Uterus (tissue), 4 donors: ENCODE results near the gene CDKN2A. TPM values are rescaled to one million over a fixed set of nuclear protein-coding genes. Genes with fewer than 3 reads are reported as not detected.

ENCODE experiments used
- DNase-seq, 2 donors: peaks; one replicate each; pipeline ENCODE4 v3.0.0-alpha.2; 2019 to 2020
- H3K27ac ChIP-seq, 2 donors: fragments of 200-600 bp; sonication (generic); 1 replicate in 1 of 2; 2 replicates in 1 of 2; pipeline ENCODE4 v1.5.1; 2016 to 2018
- H3K27me3 ChIP-seq, 2 donors: fragments of 200-600 bp; sonication (generic); one replicate each; pipeline ENCODE4 v1.5.1; 2018 to 2019; ENCODE audit warnings: control low read depth in 1 of 2
- H3K36me3 ChIP-seq, 2 donors: fragments of 200-600 bp; sonication (generic); one replicate each; pipeline ENCODE4 v1.5.1; 2019; ENCODE audit warnings: control low read depth in 1 of 2
- H3K4me1 ChIP-seq, 2 donors: fragments of 200-600 bp; sonication (generic); one replicate each; pipeline ENCODE4 v1.5.1; 2018 to 2019; ENCODE audit warnings: control low read depth in 1 of 2
- H3K4me3 ChIP-seq, 2 donors: fragments of 200-600 bp; sonication (generic); 1 replicate in 1 of 2; 2 replicates in 1 of 2; pipeline ENCODE4 v1.5.1; 2018 to 2019; ENCODE audit warnings: mild to moderate bottlenecking in 1 of 2
- H3K9me3 ChIP-seq, 2 donors: fragments of 200-600 bp; sonication (generic); one replicate each; pipeline ENCODE4 v1.5.1; 2019; ENCODE audit warnings: control low read depth in 1 of 2
- POLR2A ChIP-seq, 2 donors: fragments of 450-650 bp; IDR thresholded peaks; one replicate each; pipeline ENCODE4 v1.6.1; 2016; ENCODE audit warnings: antibody characterized with exemption in 2 of 2, mild to moderate bottlenecking in 1 of 2, moderate library complexity in 1 of 2
- intact Hi-C: fragments of 100-400 bp; cut with DNase I; formaldehyde crosslinking; loops from one replicate; pipeline ENCODE4 v1.15.1; 2023; ENCODE audit warnings: low total_unique reads
- total RNA-seq, 4 donors: library from RNA; depleted of rRNA in 3 of 4; stranded (reverse); fragments of >200 nt in 3 of 4; gene quantifications; one replicate each; pipeline versions ENCODE4 v1.1.0 to v1.2.4, GENCODE V29; 2014 to 2023
- TF ChIP-seq, protein P1 (sequence below), 4 experiments: fragments of 200-600 bp in 2 of 4; fragments of 450-650 bp in 2 of 4; sonication (generic) in 2 of 4; IDR thresholded peaks; one replicate each; pipeline ENCODE4 v1.5.1; 2016 to 2019; ENCODE audit warnings: antibody characterized with exemption in 4 of 4, mild to moderate bottlenecking in 2 of 4, moderate library complexity in 1 of 4
- donor health status: DM: yes; HTN: yes; CAD: no.

Gene CDKN2A
- total RNA-seq, 4 donors from 2014 or later = 0.88 TPM; not detected in 3

GRCh38 chr9:21970800-21971640 lies 23.2 kb downstream of the CDKN2A start:
- H3K4me3 ChIP-seq = no peak overlapping the region
- intact Hi-C loops = no loop called here
- peaks cover 0 to 3% of the 10 kb centered on the region in 2 donors for H3K9me3 ChIP-seq
- H3K27me3 ChIP-seq = peaks cover 31 to 99% of the 10 kb centered on the region in 2 donors
- H3K36me3 ChIP-seq = no peaks in the 10 kb centered on the region
- TF ChIP-seq, protein P1, sequence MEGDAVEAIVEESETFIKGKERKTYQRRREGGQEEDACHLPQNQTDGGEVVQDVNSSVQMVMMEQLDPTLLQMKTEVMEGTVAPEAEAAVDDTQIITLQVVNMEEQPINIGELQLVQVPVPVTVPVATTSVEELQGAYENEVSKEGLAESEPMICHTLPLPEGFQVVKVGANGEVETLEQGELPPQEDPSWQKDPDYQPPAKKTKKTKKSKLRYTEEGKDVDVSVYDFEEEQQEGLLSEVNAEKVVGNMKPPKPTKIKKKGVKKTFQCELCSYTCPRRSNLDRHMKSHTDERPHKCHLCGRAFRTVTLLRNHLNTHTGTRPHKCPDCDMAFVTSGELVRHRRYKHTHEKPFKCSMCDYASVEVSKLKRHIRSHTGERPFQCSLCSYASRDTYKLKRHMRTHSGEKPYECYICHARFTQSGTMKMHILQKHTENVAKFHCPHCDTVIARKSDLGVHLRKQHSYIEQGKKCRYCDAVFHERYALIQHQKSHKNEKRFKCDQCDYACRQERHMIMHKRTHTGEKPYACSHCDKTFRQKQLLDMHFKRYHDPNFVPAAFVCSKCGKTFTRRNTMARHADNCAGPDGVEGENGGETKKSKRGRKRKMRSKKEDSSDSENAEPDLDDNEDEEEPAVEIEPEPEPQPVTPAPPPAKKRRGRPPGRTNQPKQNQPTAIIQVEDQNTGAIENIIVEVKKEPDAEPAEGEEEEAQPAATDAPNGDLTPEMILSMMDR (IDR thresholded peaks at IDR 0.05) = no peak
- TF ChIP-seq POLR2A (IDR thresholded peaks at IDR 0.05) = no peak
- H3K27ac ChIP-seq = no peak overlapping the region
- no peak for DNase-seq
- peaks cover 0 to 12% of the 10 kb centered on the region in 2 donors for H3K4me1 ChIP-seq

DNA sequence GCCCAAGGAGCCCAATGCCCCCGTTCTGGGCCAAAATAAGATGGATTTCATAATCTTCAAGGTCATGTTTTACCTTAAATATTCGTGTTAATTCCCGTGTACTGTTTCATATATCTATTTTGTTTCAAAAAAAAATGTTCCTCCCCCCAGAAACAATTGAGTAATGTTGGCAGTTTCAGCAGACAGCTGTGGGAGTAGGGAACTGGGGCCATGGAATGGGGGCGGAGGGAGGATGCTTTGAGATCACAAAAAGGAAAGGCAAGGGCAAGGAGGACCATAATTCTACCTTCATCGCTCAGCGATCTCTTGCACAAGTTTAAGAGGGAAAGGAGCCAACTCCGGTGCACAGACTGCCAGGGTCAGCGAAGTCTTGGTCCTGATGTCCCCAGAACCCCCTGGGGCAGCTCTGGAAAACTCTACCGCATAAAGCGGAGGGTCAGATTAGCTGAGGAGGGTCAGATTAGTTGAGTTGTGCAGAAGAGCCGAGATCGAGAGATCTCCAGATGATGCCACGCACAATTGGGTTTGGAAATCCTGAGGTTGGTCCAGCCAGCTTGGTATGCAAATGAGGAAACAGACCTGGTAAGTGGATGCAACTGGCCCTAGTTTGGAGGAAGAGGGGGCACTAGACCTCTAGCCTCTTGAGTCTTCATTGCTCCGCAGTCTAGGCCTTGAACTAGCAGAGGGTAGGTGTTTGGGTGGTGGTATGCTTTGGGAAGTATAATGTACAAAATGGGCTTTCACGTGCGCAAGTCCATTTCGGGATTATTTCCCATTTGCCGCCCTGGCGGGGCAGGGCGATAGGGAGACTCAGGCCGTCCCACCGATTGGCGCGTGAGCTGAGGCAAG lies 24.0 kb downstream of the CDKN2A start:
- DNase-seq = no peak
- intact Hi-C loops = no loop called here
- Histone ChIP-seq H3K36me3 (no peaks in the 10 kb centered on the region), H3K27ac (no peak overlapping the region), H3K4me1 (peaks cover 0 to 13% of the 10 kb centered on the region in 2 donors), H3K9me3 (peaks cover 0 to 3% of the 10 kb centered on the region in 2 donors), H3K4me3 (no peak overlapping the region), H3K27me3 (peaks cover 33 to 100% of the 10 kb centered on the region in 2 donors)
- TF ChIP-seq, protein P1 (IDR thresholded peaks at IDR 0.05) = no peak
- no peak for TF ChIP-seq POLR2A (IDR thresholded peaks at IDR 0.05)

- Histone ChIP-seq H3K4me1 (peaks cover 0 to 7% of the 10 kb centered on the region in 2 donors), H3K27ac (no peak overlapping the region), H3K4me3 (no peak overlapping the region), H3K9me3 (peaks cover 0 to 3% of the 10 kb centered on the region in 2 donors), H3K36me3 (no peaks in the 10 kb centered on the region), H3K27me3 (peaks cover 31 to 100% of the 10 kb centered on the region in 2 donors)
- no peak for TF ChIP-seq POLR2A (IDR thresholded peaks at IDR 0.05)
- TF ChIP-seq, protein P1 (IDR thresholded peaks at IDR 0.05) = no peak
- intact Hi-C loops = no loop called here
- no peak for DNase-seq
Measured at GRCh38 chr9:21969011-21969940, 24.9 kb downstream of the CDKN2A start.

GRCh38 chr9:21968331-21969010 lies 25.7 kb downstream of the CDKN2A start:
- H3K27me3 ChIP-seq = peaks cover 24 to 99% of the 10 kb centered on the region in 2 donors
- H3K4me3 ChIP-seq = no peak overlapping the region
- TF ChIP-seq, protein P1 (IDR thresholded peaks at IDR 0.05) = no peak
- no peak for TF ChIP-seq POLR2A (IDR thresholded peaks at IDR 0.05)
- no peak overlapping the region for H3K27ac ChIP-seq
- H3K36me3 ChIP-seq = no peaks in the 10 kb centered on the region
- DNase-seq = no peak
- intact Hi-C loops = no loop called here
- H3K4me1 ChIP-seq = peaks cover 0 to 4% of the 10 kb centered on the region in 2 donors
- peaks cover 0 to 3% of the 10 kb centered on the region in 2 donors for H3K9me3 ChIP-seq
